ENCODE measurements around the gene NSG1. TPM values are rescaled to one million over a fixed set of nuclear protein-coding genes. Genes with fewer than 3 reads are reported as not detected.

Gene NSG1
- total and polyA plus RNA-seq, 2 of the 8 experiments (the other 6 are each of a cell fraction or from before 2014, with no cell fraction given), result 35.7 to 61.4 TPM

DNA sequence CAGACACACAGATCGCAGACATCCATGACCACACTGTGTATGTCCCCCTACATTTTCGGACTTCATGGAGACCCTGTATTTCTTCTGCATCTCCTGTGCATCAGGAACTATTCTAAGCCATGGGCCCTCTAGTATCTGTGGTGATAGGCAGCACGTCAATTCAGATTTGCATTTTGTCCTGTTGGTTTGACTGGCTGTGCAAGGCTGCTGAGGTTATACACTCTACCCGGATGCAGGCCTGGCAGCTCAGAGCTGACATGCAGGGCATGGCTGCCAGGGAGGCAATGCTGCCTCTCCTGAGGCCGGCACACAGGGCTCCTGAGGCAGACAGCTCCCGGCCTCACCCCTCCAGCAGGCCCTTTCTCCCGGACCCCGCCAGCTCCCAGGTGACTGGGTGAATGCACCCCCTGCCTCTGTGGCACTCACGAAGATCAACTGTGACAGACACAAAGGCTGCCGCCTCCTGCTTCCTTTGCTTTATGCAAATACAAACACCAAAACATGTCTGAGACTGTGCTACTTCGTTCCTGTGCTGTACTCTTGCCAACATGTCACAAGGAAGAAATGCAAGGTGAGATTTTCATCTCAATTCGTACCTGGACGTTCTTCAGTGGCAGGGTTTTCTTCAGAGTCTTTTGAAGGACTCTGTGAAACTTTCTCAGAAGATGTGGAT lies 51.0 kb downstream of the NSG1 start:
- no peaks in the 10 kb centered on the region for H3K79me1 ChIP-seq (ENCODE audit: low read depth, low read length)
- H3K4ac ChIP-seq (replicated peaks; ENCODE audit: insufficient read length, low read depth, low read length), result no peak overlapping the region
- no peak overlapping the region for H3K9ac ChIP-seq (replicated peaks in 1 of 4; ENCODE audit: extremely low read depth in 1 of 4, low read depth in 3 of 4, low read length in 3 of 4)
- H3K36me3 ChIP-seq (ENCODE audit: control insufficient read depth in 2 of 4, insufficient read depth in 4 of 4, low read length in 3 of 4), result no peaks in the 10 kb centered on the region
- H3K79me2 ChIP-seq (ENCODE audit: control insufficient read depth in 1 of 2, insufficient read depth in 2 of 2, low read length in 2 of 2), result no peaks in the 10 kb centered on the region
- H3K4me1 ChIP-seq (replicated peaks in 1 of 4; ENCODE audit: control insufficient read depth in 3 of 4, insufficient read depth in 4 of 4, low read length in 3 of 4), result no peaks in the 10 kb centered on the region
- no peak overlapping the region for H3K27ac ChIP-seq (ENCODE audit: low read depth, low read length)
- H3K56ac ChIP-seq (replicated peaks; ENCODE audit: insufficient read length, low read depth, low read length), result no peak overlapping the region
- H3K23me2 ChIP-seq (ENCODE audit: low read depth, low read length), result no peaks in the 10 kb centered on the region
- DNase-seq (ENCODE audit: low read depth in 1 of 2, low spot score in 2 of 2) (no peak), FAIRE-seq (no peak)
- ChIA-PET CTCF (ENCODE audit: partially characterized antibody) (no interaction called here), POLR2A (ENCODE audit: partially characterized antibody) (no interaction called here)
- no peaks in the 10 kb centered on the region for H3K27me3 ChIP-seq (replicated peaks in 1 of 4; ENCODE audit: control insufficient read depth in 3 of 4, extremely low read depth in 1 of 4, insufficient read depth in 3 of 4, low read length in 3 of 4)
- H4K91ac ChIP-seq (replicated peaks; ENCODE audit: insufficient read length, low read length), result no peak overlapping the region
- H3K18ac ChIP-seq (ENCODE audit: extremely low read depth, low read length), result no peak overlapping the region
- no peak overlapping the region for H2BK12ac ChIP-seq (ENCODE audit: low read depth, low read length)
- no peak overlapping the region for H2AFZ ChIP-seq (ENCODE audit: low read length)
- no peak overlapping the region for H4K5ac ChIP-seq (ENCODE audit: insufficient read length, low read depth, low read length)
- H2BK15ac ChIP-seq (ENCODE audit: low read length), result no peak overlapping the region
- no peak overlapping the region for H3K4me3 ChIP-seq (ENCODE audit: extremely low read depth in 1 of 4, insufficient read depth in 2 of 4, low read depth in 3 of 4, low read length in 4 of 4)
- TF ChIP-seq TCF12 (IDR thresholded peaks at IDR 0.05; ENCODE audit: low read depth, low read length) (no peak), MAFK (IDR thresholded peaks at IDR 0.05; ENCODE audit: low read depth, low read length) (no peak), GABPA (IDR thresholded peaks at IDR 0.05; ENCODE audit: borderline replicate concordance, insufficient read depth, low read length) (no peak), GTF2F1 (IDR thresholded peaks at IDR 0.05; ENCODE audit: borderline replicate concordance, low read depth, low read length) (no peak), CBX8 (IDR thresholded peaks at IDR 0.05; ENCODE audit: borderline replicate concordance, low read depth, low read length) (no peak), JUN (IDR thresholded peaks at IDR 0.05; ENCODE audit: low read depth, low read length) (no peak), ZNF274 (IDR thresholded peaks at IDR 0.05; ENCODE audit: borderline replicate concordance, extremely low read depth, low read length) (no peak), ASH2L (IDR thresholded peaks at IDR 0.05; ENCODE audit: low read length) (no peak), RNF2 (IDR thresholded peaks at IDR 0.05; ENCODE audit: borderline replicate concordance, low read depth, low read length, missing control alignments, poor library complexity, severe bottlenecking) (no peak), POU5F1 (IDR thresholded peaks at IDR 0.05; ENCODE audit: low read depth, low read length) (no peak)
- TF ChIP-seq, protein P1, sequence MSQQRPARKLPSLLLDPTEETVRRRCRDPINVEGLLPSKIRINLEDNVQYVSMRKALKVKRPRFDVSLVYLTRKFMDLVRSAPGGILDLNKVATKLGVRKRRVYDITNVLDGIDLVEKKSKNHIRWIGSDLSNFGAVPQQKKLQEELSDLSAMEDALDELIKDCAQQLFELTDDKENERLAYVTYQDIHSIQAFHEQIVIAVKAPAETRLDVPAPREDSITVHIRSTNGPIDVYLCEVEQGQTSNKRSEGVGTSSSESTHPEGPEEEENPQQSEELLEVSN (IDR thresholded peaks at IDR 0.05), result no peak
- 89% methylated on average over 13 of the region's 13 CpGs; no CpG with 5 or more reads in 1 of the 2 experiments for WGBS, 2 experiments (ENCODE audit: extremely low coverage in 1 of 2, insufficient coverage in 1 of 2, insufficient read length in 1 of 2, insufficient replicate concordance in 2 of 2, low coverage in 1 of 2, low lambda C conversion rate in 2 of 2, missing lambda C conversion rate in 1 of 2)
- H4K8ac ChIP-seq (ENCODE audit: extremely low read depth, insufficient read depth, low read length), result no peak overlapping the region
- H3K4me2 ChIP-seq (ENCODE audit: insufficient read depth in 1 of 2, low read depth in 2 of 2, low read length in 2 of 2), result no peak overlapping the region
- no peak overlapping the region for H2BK120ac ChIP-seq (replicated peaks; ENCODE audit: low read depth, low read length)
- no peak overlapping the region for H2BK5ac ChIP-seq (ENCODE audit: low read depth, low read length)
- H3K23ac ChIP-seq (ENCODE audit: insufficient read length), result no peak overlapping the region
- no peak overlapping the region for H2BK20ac ChIP-seq (ENCODE audit: low read length)
- no peak overlapping the region for H3K14ac ChIP-seq (ENCODE audit: insufficient read length)
- no peaks in the 10 kb centered on the region for H4K20me1 ChIP-seq (replicated peaks in 1 of 2; ENCODE audit: control insufficient read depth in 1 of 2, insufficient read depth in 2 of 2, low read length in 2 of 2)
- H2AK5ac ChIP-seq (ENCODE audit: low read depth, low read length), result no peak overlapping the region
- no peaks in the 10 kb centered on the region for H3K9me3 ChIP-seq (ENCODE audit: insufficient read depth in 2 of 2, low read depth in 1 of 2, low read length in 1 of 2)

All from H1 (cell line).